Hepatocyte (in vitro differentiated cells): ENCODE results near the gene SLC15A5.

ENCODE experiments used
- EZH2 ChIP-seq: fragments of 200-600 bp; sonication (generic); IDR thresholded peaks from 2 replicates; pipeline ENCODE4 v1.6.1; 2016; ENCODE audit warnings: antibody characterized with exemption, mild to moderate bottlenecking, borderline replicate concordance
- EZH2phosphoT487 ChIP-seq: fragments of 200-600 bp; sonication (generic); IDR thresholded peaks from one replicate; pipeline ENCODE4 v1.6.1; 2018; ENCODE audit warnings: antibody characterized with exemption, mild to moderate bottlenecking, low read depth, moderate library complexity; ENCODE audit not compliant: unreplicated experiment, severe bottlenecking
- TF ChIP-seq, protein P1 (sequence below): fragments of 200-600 bp; sonication (generic); IDR thresholded peaks from 2 replicates; pipeline ENCODE4 v1.5.1; 2016; ENCODE audit warnings: antibody characterized with exemption, mild to moderate bottlenecking; ENCODE audit not compliant: poor library complexity

DNA sequence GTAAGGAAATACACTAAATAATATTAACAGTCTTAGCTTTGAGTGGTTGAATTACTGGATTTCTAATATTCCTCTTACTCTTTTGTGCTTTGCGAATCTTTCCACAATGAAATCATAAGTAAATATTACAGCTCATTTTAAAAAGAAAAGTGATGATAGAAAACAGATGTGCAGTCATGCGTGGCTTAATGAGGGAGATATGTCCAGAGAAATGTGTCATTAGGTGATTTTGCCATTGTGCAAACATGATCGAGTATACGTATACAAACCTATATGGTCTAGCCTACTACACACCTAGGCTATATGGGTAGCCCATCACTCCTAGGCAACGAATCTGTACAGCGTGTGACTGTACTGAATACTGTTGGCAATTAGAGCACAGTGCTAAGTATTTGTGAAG is 59.3 kb downstream of the SLC15A5 start:
- TF ChIP-seq EZH2phosphoT487 (no peak), EZH2 (no peak)
- TF ChIP-seq, protein P1, sequence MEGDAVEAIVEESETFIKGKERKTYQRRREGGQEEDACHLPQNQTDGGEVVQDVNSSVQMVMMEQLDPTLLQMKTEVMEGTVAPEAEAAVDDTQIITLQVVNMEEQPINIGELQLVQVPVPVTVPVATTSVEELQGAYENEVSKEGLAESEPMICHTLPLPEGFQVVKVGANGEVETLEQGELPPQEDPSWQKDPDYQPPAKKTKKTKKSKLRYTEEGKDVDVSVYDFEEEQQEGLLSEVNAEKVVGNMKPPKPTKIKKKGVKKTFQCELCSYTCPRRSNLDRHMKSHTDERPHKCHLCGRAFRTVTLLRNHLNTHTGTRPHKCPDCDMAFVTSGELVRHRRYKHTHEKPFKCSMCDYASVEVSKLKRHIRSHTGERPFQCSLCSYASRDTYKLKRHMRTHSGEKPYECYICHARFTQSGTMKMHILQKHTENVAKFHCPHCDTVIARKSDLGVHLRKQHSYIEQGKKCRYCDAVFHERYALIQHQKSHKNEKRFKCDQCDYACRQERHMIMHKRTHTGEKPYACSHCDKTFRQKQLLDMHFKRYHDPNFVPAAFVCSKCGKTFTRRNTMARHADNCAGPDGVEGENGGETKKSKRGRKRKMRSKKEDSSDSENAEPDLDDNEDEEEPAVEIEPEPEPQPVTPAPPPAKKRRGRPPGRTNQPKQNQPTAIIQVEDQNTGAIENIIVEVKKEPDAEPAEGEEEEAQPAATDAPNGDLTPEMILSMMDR: no peak
